ENCODE data around the gene TGFB3.

The TGFB3 gene

DNA sequence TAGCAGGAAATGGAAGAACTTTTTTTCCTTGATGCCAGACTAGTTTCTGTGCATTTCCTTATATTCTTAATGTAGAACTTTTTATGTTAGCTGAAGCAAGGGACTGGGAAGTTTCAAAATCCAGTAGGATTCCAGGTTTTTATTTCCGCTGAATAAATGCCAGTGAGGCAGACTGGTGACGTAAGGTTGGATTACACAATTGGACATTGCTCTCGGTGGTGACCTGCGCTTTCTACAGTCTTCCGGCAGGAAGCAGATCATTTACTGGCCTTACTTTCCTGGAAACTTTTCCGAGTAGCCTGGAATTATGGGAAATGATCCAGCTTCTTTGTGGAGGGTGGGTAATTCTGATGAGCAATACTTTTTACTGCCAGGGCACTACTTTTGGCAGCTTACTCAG is 7.3 kb upstream of the TGFB3 start:
- Histone ChIP-seq H3K9ac (ENCODE audit: low read depth in 1 of 2, low read length in 2 of 2) (no peak overlapping the region), H3K9me3 (ENCODE audit: control insufficient read depth in 2 of 2, low read length in 2 of 2) (no peaks in the 10 kb centered on the region), H3K27me3 (ENCODE audit: control insufficient read depth in 2 of 2, insufficient read depth in 2 of 2, low read length in 2 of 2) (no peaks in the 10 kb centered on the region), H3K4me3 (ENCODE audit: low read length in 2 of 2) (no peak overlapping the region), H3K4me1 (ENCODE audit: control insufficient read depth in 2 of 2, insufficient read depth in 2 of 2, low read length in 2 of 2) (peaks cover 8 to 14% of the 10 kb centered on the region in 2 donors), H3K36me3 (ENCODE audit: control insufficient read depth in 2 of 2, insufficient read depth in 2 of 2, low read length in 2 of 2) (peaks cover 11% of the 10 kb centered on the region in 2 donors), H3K27ac (ENCODE audit: low read depth in 2 of 2, low read length in 2 of 2) (no peak overlapping the region)

DNA sequence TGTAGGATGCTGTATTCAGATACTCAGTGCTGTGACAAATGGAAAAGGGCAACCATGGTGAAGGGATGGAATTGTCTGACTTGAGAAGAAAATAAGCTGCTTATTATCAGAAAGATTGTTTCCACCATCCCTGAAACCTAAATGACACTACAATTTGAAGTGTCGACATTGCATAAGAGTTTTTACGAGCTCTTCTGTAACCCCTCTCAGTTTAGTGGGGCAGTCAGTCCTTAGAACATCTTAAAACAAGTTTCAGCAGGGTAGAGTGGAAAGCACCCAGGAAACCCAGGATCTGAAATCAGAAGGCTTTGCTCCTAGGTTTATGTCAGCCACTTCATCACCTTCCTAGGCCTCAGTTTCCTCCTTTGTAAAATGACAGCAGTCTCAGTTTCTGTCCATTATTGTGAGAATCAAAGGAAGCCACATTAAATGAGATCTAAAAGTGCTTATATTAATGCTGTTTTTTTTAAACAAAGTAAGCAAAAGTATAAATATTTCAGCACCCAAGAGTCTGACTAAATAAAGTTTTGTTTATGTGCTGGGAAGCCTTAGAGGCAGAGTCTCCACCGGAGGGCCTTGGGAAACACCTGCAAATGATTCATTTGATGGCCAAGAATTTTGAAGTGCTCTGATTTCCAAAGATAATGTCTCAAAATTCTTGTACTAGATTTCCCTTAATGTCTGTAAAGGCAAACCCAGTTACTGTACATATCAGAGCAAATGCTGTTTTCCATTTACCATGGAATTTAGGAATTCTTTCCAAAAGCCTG is 5.6 kb upstream of the TGFB3 start:
- H3K9ac ChIP-seq (ENCODE audit: low read depth in 1 of 2, low read length in 2 of 2), result no peak overlapping the region
- H3K9me3 ChIP-seq (ENCODE audit: control insufficient read depth in 2 of 2, low read length in 2 of 2), result no peaks in the 10 kb centered on the region
- peaks cover 7 to 11% of the 10 kb centered on the region in 2 donors for H3K36me3 ChIP-seq (ENCODE audit: control insufficient read depth in 2 of 2, insufficient read depth in 2 of 2, low read length in 2 of 2)
- no peaks in the 10 kb centered on the region for H3K27me3 ChIP-seq (ENCODE audit: control insufficient read depth in 2 of 2, insufficient read depth in 2 of 2, low read length in 2 of 2)
- no peak overlapping the region for H3K4me3 ChIP-seq (ENCODE audit: low read length in 2 of 2)
- H3K27ac ChIP-seq (ENCODE audit: low read depth in 2 of 2, low read length in 2 of 2), result no peak overlapping the region
- H3K4me1 ChIP-seq (ENCODE audit: control insufficient read depth in 2 of 2, insufficient read depth in 2 of 2, low read length in 2 of 2), result peaks cover 13 to 15% of the 10 kb centered on the region in 2 donors

DNA sequence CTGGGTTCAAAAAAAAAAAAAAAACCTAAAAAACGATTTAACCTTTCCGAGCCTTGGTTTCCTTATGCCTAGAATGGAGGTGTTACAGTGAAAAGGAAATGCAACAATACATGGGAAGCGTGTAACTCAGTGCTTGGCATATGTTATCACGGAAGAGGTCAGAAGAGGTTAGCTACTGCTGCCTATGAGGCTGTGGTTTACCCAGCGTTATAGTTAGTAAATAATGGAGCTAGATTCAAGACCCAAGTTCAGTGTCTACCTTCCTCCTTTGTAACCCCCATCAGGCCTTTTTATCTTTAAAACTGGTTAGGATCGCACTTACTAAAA is 4.6 kb upstream of the TGFB3 start:
- Histone ChIP-seq H3K9ac (ENCODE audit: low read depth in 1 of 2, low read length in 2 of 2) (peak overlapping the region; percentile 78 to 83), H3K4me1 (ENCODE audit: control insufficient read depth in 2 of 2, insufficient read depth in 2 of 2, low read length in 2 of 2) (peaks cover 16 to 20% of the 10 kb centered on the region in 2 donors), H3K27ac (ENCODE audit: low read depth in 2 of 2, low read length in 2 of 2) (no peak overlapping the region)

DNA sequence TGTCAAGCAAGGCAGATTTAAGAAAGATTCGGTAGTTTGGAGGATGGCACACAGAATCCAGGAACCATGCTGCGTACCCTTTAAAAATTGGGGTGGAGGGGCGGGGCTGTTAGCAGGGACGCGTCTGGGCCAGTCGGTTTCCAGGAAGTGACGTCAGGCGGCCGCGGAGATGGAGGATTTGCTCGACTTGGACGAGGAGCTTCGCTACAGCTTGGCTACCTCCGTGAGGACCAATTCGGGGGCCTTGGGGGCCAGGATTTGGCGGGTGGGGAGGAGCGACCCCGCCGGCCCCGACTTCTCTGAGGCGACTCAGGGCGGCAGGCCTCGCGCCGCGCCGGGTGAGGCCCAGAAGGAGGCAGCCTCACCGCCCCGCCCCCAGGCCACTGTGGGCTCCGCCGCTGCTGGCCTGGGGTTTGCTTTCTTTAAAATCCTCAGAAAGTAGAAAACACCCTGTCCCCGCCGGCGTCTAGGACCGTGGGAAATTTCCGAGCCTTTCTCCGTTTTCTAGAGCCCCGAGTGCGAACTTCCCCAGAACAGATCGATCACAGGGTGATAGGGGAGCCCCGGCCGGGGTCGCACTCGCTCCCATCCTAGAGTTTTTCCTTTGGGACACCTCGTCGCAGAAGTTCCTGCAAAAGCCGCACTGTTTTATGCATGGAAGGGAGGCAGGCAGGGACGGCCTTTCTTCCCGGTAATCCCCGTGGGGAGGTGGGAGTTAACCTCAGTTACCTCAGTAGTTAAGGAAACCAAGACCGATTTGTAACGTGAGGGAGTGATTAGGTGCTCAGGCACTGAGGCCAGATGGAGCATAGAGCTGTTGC is 4.0 kb upstream of the TGFB3 start, which contains the start of gene IFT43:
TSS of gene IFT43 (plus strand) at position 146 of the 821 bp plus-strand sequence. CDS start at position 170, 24 bp downstream.
- Histone ChIP-seq H3K9me3 (ENCODE audit: control insufficient read depth in 2 of 2, low read length in 2 of 2) (no peaks in the 10 kb centered on the region), H3K36me3 (ENCODE audit: control insufficient read depth in 2 of 2, insufficient read depth in 2 of 2, low read length in 2 of 2) (peaks cover 6 to 7% of the 10 kb centered on the region in 2 donors), H3K27me3 (ENCODE audit: control insufficient read depth in 2 of 2, insufficient read depth in 2 of 2, low read length in 2 of 2) (no peaks in the 10 kb centered on the region), H3K4me1 (ENCODE audit: control insufficient read depth in 2 of 2, insufficient read depth in 2 of 2, low read length in 2 of 2) (peaks cover 21% of the 10 kb centered on the region in 2 donors), H3K9ac (ENCODE audit: low read depth in 1 of 2, low read length in 2 of 2) (peak within 1 kb of the TSS; percentile 78 to 83), H3K4me3 (ENCODE audit: low read length in 2 of 2) (peak within 1 kb of the TSS; percentile 75 to 90), H3K27ac (ENCODE audit: low read depth in 2 of 2, low read length in 2 of 2) (peak within 1 kb of the TSS; percentile 66 to 79)

More for the DNA sequence above, 4.6 kb upstream of the TGFB3 start:
- Histone ChIP-seq H3K9me3 (ENCODE audit: control insufficient read depth in 2 of 2, low read length in 2 of 2) (no peaks in the 10 kb centered on the region), H3K36me3 (ENCODE audit: control insufficient read depth in 2 of 2, insufficient read depth in 2 of 2, low read length in 2 of 2) (peaks cover 7% of the 10 kb centered on the region in 2 donors), H3K27me3 (ENCODE audit: control insufficient read depth in 2 of 2, insufficient read depth in 2 of 2, low read length in 2 of 2) (no peaks in the 10 kb centered on the region), H3K4me3 (ENCODE audit: low read length in 2 of 2) (peak overlapping the region; percentile 75 to 90)

DNA sequence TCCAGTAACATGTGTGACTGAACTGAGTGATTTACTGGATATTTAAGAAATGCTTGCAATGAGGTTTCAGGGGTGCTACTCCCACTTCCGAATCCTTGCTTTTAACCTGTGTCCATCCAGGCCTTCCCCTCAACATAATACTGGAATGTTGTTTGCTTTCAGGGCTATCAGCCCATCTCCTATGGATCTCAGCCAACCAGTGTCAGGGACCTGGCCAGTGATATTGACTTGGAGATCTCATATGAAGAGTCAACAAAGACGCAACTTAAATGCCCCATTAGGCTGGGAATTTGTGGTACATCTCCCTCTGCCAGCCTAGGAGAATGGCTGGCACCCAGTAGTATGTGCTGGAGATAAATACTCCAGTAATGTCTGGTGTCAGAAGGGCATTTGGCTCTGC is 2.9 kb upstream of the TGFB3 start:
- Histone ChIP-seq H3K9ac (ENCODE audit: low read depth in 1 of 2, low read length in 2 of 2) (no peak overlapping the region), H3K36me3 (ENCODE audit: control insufficient read depth in 2 of 2, insufficient read depth in 2 of 2, low read length in 2 of 2) (peaks cover 0 to 3% of the 10 kb centered on the region in 2 donors), H3K9me3 (ENCODE audit: control insufficient read depth in 2 of 2, low read length in 2 of 2) (no peaks in the 10 kb centered on the region), H3K4me3 (ENCODE audit: low read length in 2 of 2) (no peak overlapping the region), H3K27me3 (ENCODE audit: control insufficient read depth in 2 of 2, insufficient read depth in 2 of 2, low read length in 2 of 2) (no peaks in the 10 kb centered on the region), H3K27ac (ENCODE audit: low read depth in 2 of 2, low read length in 2 of 2) (no peak overlapping the region), H3K4me1 (ENCODE audit: control insufficient read depth in 2 of 2, insufficient read depth in 2 of 2, low read length in 2 of 2) (peaks cover 21% of the 10 kb centered on the region in 2 donors)

DNA sequence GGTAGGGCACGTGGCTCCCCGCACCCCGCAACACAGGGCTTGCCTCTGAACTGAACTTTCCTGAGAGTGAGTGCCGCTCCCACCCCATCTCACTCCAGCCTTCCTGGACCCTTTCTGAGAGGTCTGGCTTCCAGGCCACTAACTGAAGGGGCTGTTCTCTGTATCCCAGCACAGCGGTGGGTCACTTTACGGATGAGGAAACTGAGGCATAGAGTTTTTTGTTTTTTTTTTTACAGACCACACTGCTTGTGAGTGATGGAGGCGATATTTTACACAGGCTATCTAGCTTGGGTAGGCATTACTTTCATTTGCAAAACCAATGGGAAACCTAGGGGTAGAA is 1.2 kb upstream of the TGFB3 start:
- Histone ChIP-seq H3K27ac (ENCODE audit: low read depth in 2 of 2, low read length in 2 of 2) (peak overlapping the region; percentile 50 to 62), H3K9me3 (ENCODE audit: control insufficient read depth in 2 of 2, low read length in 2 of 2) (no peaks in the 10 kb centered on the region), H3K9ac (ENCODE audit: low read depth in 1 of 2, low read length in 2 of 2) (peak overlapping the region; percentile 18 to 59), H3K27me3 (ENCODE audit: control insufficient read depth in 2 of 2, insufficient read depth in 2 of 2, low read length in 2 of 2) (no peaks in the 10 kb centered on the region), H3K4me1 (ENCODE audit: control insufficient read depth in 2 of 2, insufficient read depth in 2 of 2, low read length in 2 of 2) (peaks cover 23 to 30% of the 10 kb centered on the region in 2 donors), H3K36me3 (ENCODE audit: control insufficient read depth in 2 of 2, insufficient read depth in 2 of 2, low read length in 2 of 2) (no peaks in the 10 kb centered on the region), H3K4me3 (ENCODE audit: low read length in 2 of 2) (peak overlapping the region; percentile 61 to 64)

DNA sequence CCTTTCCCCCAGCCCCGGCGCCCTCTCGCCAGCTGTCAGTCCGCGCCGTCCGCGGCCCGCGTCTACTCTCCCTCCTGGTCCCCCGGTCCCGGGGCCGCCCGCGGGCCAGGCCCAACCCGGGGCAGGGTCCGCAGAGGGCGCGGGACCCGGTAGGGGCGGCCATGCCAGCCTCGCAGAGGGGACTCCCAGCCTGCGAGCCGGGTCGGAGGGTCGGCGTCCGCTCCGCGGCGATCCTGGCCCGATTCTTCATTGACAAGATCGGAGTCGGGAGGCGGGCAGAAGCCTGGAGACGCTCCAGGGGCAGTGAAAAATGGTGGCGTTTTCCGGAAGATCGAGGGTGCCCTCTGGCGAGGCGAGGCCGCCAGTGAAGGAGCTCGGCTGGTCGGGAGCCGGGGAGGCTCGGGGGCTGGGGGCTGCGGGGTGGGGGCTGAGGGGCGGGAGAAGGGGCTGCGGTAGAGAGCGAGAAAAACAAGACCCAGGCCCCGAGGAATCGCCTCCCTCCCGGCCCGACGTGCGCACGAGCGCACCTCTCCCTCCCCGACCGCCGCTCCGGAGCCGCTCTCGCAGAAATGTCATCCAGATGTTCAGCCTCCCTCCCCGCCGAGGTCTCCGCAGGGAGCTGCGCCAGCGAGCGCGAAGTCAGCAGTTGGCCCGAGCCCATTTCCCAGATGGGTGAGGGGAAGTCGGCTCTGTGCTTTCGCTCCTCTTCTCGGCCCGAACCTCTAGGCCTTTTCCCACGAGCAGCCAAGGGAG is 647 bp upstream of the TGFB3 start:
- Histone ChIP-seq H3K27me3 (ENCODE audit: control insufficient read depth in 2 of 2, insufficient read depth in 2 of 2, low read length in 2 of 2) (no peaks in the 10 kb centered on the region), H3K27ac (ENCODE audit: low read depth in 2 of 2, low read length in 2 of 2) (peak overlapping the region; percentile 87 to 89), H3K36me3 (ENCODE audit: control insufficient read depth in 2 of 2, insufficient read depth in 2 of 2, low read length in 2 of 2) (no peaks in the 10 kb centered on the region), H3K4me1 (ENCODE audit: control insufficient read depth in 2 of 2, insufficient read depth in 2 of 2, low read length in 2 of 2) (peaks cover 29 to 33% of the 10 kb centered on the region in 2 donors), H3K9ac (ENCODE audit: low read depth in 1 of 2, low read length in 2 of 2) (peak overlapping the region; percentile 77 to 78), H3K9me3 (ENCODE audit: control insufficient read depth in 2 of 2, low read length in 2 of 2) (no peaks in the 10 kb centered on the region), H3K4me3 (ENCODE audit: low read length in 2 of 2) (peak overlapping the region; percentile 81 to 82)

DNA sequence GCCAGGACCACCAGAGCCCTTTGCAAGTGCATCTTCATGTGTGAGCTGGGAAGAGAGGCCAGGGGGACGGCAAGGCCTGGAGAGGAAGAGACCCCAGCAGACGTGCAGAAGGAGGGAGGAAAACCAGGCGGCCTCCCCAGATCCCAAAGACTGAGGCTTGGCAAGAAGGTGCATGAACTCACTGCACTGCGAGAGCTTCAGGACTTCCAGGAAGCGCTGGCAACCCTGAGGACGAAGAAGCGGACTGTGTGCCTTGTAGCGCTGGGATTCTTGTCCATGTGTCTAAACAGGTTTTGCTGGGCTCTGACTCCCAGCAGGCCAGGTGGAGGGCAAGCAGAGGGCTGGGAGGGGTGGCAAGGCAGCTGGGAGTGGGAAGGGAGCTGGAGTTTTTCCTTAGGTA is 939 bp downstream of the TGFB3 start:
- H3K27ac ChIP-seq (ENCODE audit: low read depth in 2 of 2, low read length in 2 of 2), result peak overlapping the region in 1 of 2 donors; percentile 89
- peak overlapping the region in 1 of 2 donors; percentile 78 for H3K9ac ChIP-seq (ENCODE audit: low read depth in 1 of 2, low read length in 2 of 2)
- H3K27me3 ChIP-seq (ENCODE audit: control insufficient read depth in 2 of 2, insufficient read depth in 2 of 2, low read length in 2 of 2), result no peaks in the 10 kb centered on the region
- no peaks in the 10 kb centered on the region for H3K36me3 ChIP-seq (ENCODE audit: control insufficient read depth in 2 of 2, insufficient read depth in 2 of 2, low read length in 2 of 2)
- no peaks in the 10 kb centered on the region for H3K9me3 ChIP-seq (ENCODE audit: control insufficient read depth in 2 of 2, low read length in 2 of 2)
- H3K4me1 ChIP-seq (ENCODE audit: control insufficient read depth in 2 of 2, insufficient read depth in 2 of 2, low read length in 2 of 2), result peaks cover 28 to 29% of the 10 kb centered on the region in 2 donors
- H3K4me3 ChIP-seq (ENCODE audit: low read length in 2 of 2), result peak overlapping the region in 1 of 2 donors; percentile 81

DNA sequence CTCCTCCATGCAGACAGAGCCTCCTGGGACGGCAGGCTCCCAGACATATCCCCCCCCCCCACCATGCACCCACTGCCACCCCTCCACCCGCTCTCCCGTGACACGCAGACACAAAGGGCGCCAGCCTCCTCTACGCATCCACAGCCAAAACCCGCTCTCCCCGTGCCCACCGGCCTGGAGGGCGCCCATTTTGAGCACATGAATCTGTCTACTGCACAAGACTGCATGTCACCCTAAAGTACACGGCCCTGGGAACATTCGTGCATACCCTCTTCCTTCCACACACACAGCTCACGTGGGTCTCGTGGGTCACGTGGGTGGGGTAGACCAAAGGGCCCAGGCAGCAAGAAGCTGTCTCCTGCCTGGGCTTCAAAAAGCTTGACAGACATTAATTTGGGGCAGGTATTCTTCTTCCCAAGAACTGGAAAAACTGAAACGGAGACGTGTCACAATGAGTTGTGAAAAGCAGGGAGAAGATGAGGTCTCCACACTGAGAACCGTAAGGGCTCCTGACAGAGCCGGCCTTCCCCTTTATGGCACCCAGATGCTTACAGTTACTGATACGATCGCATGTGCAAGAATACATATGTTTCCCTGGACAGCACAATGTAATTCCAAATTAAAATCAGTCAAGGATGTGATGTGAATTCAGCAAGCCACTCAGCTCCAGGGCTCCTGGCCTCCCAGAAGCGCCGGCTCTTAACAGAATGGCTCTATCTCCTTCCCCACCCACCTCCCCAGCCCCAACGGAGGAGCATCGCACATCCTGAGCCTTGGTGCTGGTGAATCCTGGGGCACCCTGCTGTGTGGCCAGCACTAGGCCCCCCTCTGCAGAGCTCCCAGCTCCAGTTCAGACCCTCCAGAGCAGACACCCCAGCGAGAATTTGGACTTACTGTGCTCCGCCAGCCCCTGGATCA is 1.9 kb downstream of the TGFB3 start:
- no peak overlapping the region for H3K27ac ChIP-seq (ENCODE audit: low read depth in 2 of 2, low read length in 2 of 2)

More for the DNA sequence above, 1.9 kb downstream of the TGFB3 start:
- Histone ChIP-seq H3K9ac (ENCODE audit: low read depth in 1 of 2, low read length in 2 of 2) (no peak overlapping the region), H3K4me1 (ENCODE audit: control insufficient read depth in 2 of 2, insufficient read depth in 2 of 2, low read length in 2 of 2) (peaks cover 26% of the 10 kb centered on the region in 2 donors), H3K36me3 (ENCODE audit: control insufficient read depth in 2 of 2, insufficient read depth in 2 of 2, low read length in 2 of 2) (no peaks in the 10 kb centered on the region), H3K27me3 (ENCODE audit: control insufficient read depth in 2 of 2, insufficient read depth in 2 of 2, low read length in 2 of 2) (no peaks in the 10 kb centered on the region), H3K9me3 (ENCODE audit: control insufficient read depth in 2 of 2, low read length in 2 of 2) (no peaks in the 10 kb centered on the region), H3K4me3 (ENCODE audit: low read length in 2 of 2) (peak overlapping the region in 1 of 2 donors; percentile 81)

All from mucosa of rectum (tissue), 2 donors.